HG03159 (cell line): ENCODE results near the gene RBM27.
"Not testable (repeated sequence)": the region's sequence is repeated elsewhere in the genome, so short reads cannot be mapped to it uniquely, and the experiment has no call there.

Experiments used
- ATAC-seq: cut with Tn5 transposase; IDR thresholded peaks from one replicate; pipeline ENCODE4 v1.9.1; 2021; ENCODE audit warnings: mild to moderate bottlenecking, moderate library complexity; ENCODE audit not compliant: unreplicated experiment

Gene RBM27

DNA sequence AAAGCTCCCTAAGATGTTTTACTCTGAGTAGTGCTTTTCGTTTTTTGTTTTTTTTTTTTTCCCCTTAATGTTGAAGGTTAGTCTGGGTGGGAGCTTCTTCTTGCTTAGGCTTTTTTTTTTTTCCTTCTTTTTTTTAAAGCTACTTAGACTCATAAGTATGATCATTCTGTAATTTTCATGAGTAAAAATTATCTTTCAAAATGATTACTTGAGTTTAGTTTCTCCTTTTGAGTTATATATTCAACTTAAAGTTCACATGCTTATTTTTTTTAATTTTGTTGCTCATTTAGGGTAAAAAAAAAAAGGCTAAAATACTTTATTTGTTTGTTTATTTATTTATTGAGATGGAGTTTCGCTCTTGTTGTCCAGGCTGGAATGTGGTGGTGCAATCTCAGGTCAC lies 2.9 kb downstream of the RBM27 start:
- no peak for ATAC-seq

DNA sequence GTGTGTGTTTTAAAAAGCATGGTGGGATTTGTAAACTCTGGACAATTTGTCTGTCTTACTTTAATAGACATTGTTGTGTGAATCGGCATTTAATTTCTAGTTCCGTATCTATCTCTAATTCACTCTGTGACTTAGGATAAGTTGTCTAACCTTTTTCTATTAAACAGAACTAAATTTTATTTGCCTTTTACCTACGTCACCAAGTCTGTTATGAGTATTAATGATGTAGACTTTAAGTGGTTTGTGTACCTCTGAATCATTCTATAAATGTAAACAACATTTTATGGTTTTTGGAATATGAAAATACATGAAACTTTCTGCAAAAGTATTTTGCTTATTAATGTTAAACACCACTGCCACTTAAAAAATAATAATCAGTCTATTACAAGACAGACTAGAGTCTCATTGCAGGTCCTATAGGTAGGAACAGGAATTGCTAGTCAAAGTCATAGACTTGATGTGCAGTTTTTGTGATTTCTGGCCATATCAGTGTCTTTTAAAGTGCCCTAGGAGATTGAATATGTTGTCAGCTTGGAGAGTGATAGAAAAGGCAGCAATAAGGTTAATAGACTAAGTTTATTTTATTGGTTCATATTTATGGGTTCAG lies 5.6 kb downstream of the RBM27 start:
- peak; percentile 53 for ATAC-seq

DNA sequence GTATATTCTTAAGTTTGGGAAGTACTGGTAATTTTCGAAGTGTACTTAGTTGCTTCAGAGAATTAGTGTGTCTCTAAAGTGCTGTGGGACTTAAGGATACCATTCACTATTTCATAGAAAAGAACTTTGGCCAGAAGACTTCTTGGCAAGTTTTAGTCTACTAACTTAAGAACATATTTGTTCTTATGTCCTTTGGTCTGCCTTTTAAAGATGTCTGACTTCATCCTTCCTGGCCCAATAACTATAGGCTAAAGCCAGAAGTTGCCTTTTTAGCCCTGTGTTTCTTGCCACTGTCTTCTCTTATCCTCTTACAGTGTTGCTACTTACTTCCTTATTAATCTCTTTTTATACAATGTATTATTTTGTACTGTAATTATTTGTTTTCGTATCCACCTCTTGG lies 6.3 kb downstream of the RBM27 start:
- no peak for ATAC-seq

DNA sequence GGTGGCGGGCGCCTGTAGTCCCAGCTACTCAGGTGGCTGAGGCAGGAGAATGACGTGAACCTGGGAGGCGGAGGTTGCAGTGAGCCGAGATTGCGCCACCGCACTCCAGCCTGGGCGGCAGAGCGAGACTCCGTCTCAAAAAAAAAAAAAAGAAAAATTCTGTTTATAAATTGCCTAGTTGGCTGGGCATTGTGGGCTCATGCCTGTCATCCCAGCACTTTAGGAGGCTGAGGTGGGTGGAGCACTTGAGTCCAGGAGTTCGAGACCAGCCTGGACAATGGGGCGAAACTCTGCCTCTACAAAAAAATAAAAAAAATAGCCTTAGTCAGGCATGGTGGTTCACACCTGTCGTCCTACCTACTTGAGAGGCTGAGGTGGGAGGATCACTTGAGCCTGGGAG lies 7.4 kb downstream of the RBM27 start:
- ATAC-seq, result not testable (repeated sequence)

DNA sequence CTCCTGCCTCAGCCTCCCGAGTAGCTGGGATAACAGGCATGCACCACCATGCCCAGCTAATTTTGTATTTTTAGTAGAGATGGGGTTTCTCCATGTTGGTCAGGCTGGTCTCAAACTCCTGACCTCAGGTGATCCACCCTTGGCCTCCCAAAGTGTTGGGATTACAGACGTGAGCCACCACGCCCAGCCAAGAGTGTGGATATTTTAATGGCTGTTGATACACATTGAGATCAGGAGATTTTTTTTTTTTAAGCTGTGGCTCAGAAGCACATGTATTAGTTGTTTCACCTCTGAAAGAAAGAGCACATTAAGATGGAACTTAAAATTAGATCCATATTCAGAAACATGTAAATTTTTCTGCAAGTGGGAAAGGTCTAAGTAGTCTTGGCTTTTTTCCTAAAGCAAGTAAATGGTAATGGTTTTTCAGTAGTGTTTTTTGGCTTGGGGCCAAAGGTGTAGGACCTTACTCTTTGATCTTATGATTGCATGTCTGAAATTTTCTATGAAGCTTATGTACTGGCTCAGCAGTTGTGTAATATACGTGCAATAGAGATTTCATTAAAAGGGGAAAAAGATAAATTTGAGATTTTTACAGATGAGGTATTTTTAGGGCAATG lies 9.9 kb downstream of the RBM27 start:
- no peak for ATAC-seq

DNA sequence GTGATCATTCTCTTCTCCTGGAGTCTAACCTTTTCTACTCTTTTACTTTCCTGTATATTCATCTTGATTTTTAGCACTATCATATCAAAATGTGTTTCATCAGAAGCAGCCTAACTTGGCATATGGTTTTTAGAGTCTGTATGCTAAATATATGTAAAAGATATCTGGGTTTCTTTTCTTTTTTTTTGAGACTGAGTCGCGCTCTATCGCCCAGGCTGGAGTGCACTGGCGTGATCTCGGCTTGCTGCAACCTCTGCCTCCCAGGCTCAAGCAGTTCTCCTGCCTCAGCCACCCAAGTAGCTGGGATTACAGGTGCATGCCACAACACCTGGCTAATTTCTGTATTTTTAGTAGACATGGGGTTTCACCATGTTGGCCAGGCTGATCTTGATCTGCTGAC lies 11.5 kb downstream of the RBM27 start:
- not testable (repeated sequence) for ATAC-seq

DNA sequence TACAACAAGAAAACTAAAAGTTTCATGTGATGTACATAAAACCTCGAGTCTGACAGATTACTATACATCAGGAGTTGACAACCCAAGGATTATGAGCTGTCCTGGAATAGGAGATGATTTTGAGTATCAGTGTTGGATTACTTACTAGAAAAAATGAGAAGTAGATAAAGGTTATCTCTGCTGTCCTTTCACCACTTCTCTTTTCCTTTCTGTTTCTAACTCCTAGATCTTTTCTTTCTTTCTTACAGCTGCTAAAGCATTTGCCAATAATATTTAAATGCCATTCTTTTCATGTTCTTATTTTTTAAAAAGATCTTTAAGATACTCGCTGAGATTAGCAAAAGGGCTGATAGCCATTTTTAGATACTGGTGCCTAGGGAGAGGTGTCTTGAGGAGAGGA lies 14.8 kb downstream of the RBM27 start:
- ATAC-seq, result no peak

DNA sequence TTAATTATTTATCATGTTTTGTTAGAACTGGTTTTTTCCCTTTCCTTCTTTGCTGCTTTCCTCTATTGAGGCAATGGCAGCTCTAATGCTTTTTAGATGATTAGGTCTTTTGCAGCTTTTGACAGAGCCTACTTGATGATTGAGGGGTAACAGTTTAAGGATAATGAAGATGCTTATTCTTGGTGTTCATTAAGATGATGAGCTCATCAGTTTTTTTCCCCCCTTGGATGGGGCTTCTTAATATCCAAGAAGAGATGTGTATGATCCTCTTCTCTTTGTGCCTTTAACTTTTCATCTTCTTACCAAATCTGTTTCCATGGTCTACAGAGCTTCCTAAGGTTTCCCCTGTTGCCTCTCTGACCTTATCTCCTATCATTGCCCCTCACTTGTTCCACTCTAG lies 15.8 kb downstream of the RBM27 start:
- no peak for ATAC-seq

DNA sequence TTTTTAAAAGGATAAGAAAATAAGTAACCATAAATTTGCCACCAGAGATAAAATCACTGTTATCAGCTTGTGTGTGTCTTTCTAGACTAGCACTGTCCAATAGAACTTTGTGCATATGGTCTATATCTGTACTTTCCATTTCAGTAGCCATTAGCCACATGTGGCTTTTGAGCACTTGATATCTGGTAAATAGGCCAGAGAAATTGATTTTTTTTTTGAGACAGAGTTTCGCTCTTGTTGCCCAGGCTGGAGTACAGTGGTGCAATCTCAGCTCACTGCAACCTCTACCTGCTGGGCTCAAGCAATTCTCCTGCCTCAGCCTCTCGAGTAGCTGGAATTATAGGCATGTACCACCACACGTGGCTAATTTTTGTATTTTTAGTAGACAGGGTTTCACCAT lies 17.8 kb downstream of the RBM27 start:
- ATAC-seq, result no peak

DNA sequence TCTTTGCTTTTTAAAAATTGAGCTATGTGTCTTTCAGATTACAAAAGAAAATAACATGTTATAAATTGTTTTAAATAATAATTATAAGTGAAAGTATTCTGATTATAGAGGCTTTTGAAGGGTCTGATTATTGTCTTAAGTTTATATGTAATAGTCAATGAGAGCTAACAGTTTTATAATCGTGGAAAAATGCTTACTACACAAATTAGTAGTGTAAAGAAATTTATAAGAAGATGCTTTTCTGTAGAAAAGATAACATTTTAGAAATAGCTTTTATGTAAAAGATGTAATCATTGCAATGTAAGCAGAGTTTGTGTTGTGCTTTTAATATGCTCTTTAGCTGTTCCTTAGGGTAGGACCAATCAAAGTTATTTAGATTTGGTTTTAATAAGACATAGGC lies 18.6 kb downstream of the RBM27 start:
- ATAC-seq, result no peak

DNA sequence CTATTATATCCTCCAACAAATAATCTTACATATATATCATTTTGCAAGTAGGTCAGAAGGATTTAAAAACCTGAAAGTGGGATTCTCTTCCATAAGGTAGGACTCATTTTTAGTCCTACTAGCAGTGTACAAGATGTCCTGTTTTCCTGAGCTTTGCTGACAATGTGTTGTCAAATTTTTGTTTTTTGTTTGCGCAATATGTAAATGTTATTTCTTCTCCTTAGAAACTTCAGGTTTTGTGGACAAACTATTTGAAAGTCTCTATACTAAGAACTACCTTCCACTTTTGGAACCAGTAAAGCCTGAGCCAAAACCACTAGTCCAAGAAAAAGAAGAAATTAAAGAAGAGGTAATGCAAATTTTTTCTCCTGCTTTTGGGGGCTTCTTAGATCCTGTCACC lies 19.8 kb downstream of the RBM27 start:
- no peak for ATAC-seq

DNA sequence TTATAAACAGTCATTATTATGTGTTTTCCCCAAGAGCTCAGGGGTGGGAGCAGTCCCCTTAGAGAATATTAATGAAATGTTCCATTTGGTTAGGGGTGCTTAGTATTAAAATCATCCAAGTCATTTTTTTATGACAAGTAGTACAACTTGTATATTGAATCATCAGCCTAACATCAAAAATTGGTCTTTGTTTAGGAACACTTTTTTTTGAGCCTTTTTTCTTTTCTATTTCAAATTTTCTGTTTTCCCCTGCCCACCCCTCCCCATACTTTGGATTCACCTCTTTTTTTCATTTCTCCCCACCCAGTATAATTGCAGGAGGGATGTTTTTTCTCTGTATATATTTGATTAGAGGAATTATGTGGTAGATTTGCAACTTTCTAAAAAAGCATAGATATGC lies 25.8 kb downstream of the RBM27 start:
- no peak for ATAC-seq

DNA sequence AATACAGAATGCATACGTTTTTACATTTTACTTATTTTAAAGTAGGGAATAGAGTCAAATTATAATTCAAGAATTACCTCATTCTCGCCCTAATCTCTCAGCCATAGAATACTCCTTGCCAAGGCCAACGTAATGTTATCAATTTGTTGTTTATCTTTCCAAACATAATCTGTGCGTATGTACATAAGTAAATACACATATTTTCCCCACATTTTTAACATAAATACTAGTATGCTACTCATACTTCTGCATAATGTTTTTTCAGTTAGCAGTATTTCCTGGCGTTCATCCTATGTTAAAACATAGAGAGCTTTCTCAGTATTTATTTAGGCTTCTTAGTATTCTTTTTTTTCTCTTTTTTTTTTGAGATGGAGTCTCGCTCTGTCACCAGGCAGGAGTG lies 28.8 kb downstream of the RBM27 start:
- no peak for ATAC-seq

DNA sequence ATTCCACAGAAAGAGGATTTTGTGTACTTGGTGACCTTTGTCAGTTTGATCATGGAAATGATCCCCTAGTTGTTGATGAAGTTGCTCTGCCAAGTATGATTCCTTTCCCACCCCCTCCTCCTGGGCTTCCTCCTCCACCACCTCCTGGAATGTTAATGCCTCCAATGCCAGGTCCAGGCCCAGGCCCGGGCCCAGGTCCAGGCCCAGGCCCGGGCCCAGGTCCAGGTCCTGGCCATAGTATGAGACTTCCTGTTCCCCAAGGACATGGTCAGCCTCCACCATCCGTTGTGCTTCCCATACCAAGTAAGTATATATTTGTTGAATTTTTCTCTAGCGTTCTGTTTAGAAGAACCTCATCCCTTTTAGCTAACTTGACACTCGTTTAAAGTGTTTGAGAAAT lies 30.0 kb downstream of the RBM27 start:
- no peak for ATAC-seq

DNA sequence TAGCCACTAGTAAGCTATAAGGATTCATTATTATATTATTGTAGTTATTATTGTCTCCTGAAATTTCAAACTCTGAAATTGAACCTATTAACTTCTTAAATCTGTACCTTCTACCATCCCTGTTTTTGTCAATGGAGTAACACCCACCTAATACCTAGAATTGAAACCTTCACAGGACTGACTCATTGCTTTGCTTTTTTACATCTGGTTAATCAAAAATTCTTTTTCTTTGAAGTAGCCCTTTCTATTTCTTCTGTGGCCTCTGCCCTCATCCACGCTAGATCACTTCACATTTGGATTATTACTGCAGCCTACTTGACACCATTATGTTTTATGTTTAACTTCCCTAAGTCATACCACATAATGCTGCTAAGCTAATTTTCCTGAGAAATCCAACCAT lies 35.6 kb downstream of the RBM27 start:
- ATAC-seq, result peak; percentile 74

DNA sequence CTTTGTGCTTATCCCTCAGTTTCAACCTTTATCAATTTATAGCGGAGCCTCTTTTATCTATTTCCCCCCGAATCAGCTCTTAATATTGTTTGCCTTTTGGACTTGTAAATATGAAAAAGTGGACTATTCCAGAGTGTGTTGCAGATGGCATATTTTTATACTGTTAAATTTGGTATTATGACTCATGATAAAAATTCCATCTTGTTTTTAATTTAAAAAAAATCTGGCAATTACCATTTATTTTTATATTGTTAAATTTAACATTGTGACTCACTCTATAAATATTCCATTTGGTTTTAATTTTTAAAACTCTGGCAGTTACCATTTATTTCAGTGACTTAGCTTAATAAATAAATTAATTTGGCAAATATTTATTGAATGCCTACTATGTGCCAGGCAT lies 37.5 kb downstream of the RBM27 start:
- no peak for ATAC-seq

DNA sequence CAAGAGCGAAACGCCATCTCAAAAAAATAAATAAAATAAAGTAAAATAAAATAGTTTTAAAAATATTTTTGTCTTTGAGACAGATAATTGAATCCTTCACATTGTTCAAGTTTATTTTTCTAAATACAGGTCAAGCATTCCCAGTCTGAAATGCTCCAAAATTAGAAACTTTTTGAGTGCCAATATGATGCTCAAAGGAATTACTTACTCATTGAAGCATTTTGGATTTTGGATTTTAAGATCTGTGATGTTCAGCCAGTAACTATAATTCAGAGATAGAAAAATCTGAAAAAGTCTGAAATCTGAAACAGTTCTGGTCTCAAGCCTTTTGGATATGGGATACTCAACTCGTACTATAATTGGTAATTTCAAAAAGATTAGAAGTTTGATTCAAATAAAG lies 39.8 kb downstream of the RBM27 start:
- no peak for ATAC-seq

DNA sequence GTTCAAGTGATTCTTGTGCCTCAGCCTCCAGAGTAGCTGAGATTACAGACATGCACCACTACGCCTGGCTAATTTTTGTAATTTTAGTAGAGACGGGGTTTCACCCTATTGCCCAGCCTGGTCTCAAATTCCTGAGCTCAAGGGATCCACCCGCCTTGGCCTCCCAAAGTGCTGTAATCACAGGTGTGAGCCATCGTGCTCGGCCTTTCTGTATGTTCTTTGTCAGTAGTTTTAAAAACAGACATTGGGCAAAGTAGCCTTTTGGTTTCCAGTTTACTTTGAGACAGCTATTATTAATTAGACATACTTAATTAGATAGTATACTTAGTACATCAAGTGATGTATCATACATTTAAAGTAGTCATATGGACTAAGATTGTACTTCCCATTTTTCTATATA lies 45.2 kb downstream of the RBM27 start:
- ATAC-seq, result no peak

DNA sequence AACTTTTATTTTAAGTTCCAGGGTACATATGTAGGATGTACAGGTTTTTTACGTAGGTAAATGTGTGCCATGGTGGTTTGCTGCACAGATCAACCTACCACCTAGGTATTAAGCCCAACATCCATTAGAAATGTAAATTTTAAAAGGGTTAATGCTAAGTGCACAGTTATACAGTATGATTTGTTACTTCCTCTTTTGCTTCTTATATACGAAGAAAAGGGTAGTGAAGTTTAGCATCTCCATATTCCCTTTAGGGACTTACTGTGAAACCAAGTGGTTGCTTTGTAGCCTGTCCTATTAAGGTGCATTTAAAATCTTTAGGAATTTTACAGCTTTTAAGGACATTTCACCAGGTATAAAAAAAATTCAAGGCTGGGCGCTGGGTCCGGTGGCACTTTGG lies 46.4 kb downstream of the RBM27 start:
- peak; percentile 75 for ATAC-seq
